Loucy (cell line): ENCODE measurements around the gene MYO9A.

Source experiments
- H2AFZ ChIP-seq: fragments of 200-600 bp; sonication (generic); 2 replicates; pipeline ENCODE4 v1.6.0; 2016; ENCODE audit warnings: antibody characterized with exemption, mild to moderate bottlenecking, low read length, moderate library complexity
- H3F3A ChIP-seq: fragments of 200-600 bp; 2 replicates; pipeline ENCODE4 v1.6.0; 2016; ENCODE audit warnings: antibody characterized with exemption, low read depth, mild to moderate bottlenecking
- H3K27me3 ChIP-seq: fragments of 200-600 bp; sonication (generic); 2 replicates; pipeline ENCODE4 v1.6.1; 2014; ENCODE audit warnings: low read length, mild to moderate bottlenecking; ENCODE audit not compliant: insufficient read depth, poor library complexity, severe bottlenecking
- H3K36me3 ChIP-seq: fragments of 200-600 bp; sonication (generic); 2 replicates; pipeline ENCODE4 v1.6.1; 2016; ENCODE audit warnings: low read length; ENCODE audit not compliant: insufficient read depth
- H3K4me1 ChIP-seq: fragments of 200-600 bp; sonication (generic); 2 replicates; pipeline ENCODE4 v1.5.1; 2014; ENCODE audit warnings: low read length, mild to moderate bottlenecking; ENCODE audit not compliant: insufficient read depth, poor library complexity, severe bottlenecking
- H3K4me2 ChIP-seq: fragments of 200-600 bp; sonication (generic); 2 replicates; pipeline ENCODE4 v1.6.0; 2014; ENCODE audit warnings: antibody characterized with exemption, low read length, low read depth, mild to moderate bottlenecking; ENCODE audit not compliant: poor library complexity, severe bottlenecking
- H3K4me3 ChIP-seq: fragments of 200-600 bp; sonication (generic); 2 replicates; pipeline ENCODE4 v1.5.1; 2014; ENCODE audit warnings: low read length, mild to moderate bottlenecking, mixed read lengths; ENCODE audit not compliant: poor library complexity, severe bottlenecking
- H3K79me2 ChIP-seq: fragments of 200-600 bp; sonication (generic); 2 replicates; pipeline ENCODE4 v1.6.1; 2014; ENCODE audit warnings: low read length; ENCODE audit not compliant: insufficient read depth
- H3K9ac ChIP-seq: fragments of 200-600 bp; sonication (generic); 2 replicates; pipeline ENCODE4 v1.6.0; 2014; ENCODE audit warnings: mild to moderate bottlenecking, low read depth, low read length, moderate library complexity; ENCODE audit not compliant: poor library complexity, severe bottlenecking
- H3K9me2 ChIP-seq: fragments of 200-600 bp; sonication (generic); replicated peaks from 2 replicates; pipeline ENCODE4 v1.6.1; 2016; ENCODE audit warnings: low read depth, low read length, mixed read lengths
- H3K9me3 ChIP-seq: fragments of 200-600 bp; sonication (generic); 2 replicates; pipeline ENCODE4 v1.6.1; 2014; ENCODE audit warnings: mild to moderate bottlenecking, antibody characterized with exemption, low read length, low read depth; ENCODE audit not compliant: insufficient read depth
- H4K20me1 ChIP-seq: fragments of 200-600 bp; sonication (generic); 2 replicates; pipeline ENCODE4 v1.6.0; 2014; ENCODE audit warnings: antibody characterized with exemption, low read length, mild to moderate bottlenecking; ENCODE audit not compliant: insufficient read depth, poor library complexity, severe bottlenecking
- EZH2phosphoT487 ChIP-seq: fragments of 200-600 bp; IDR thresholded peaks from 2 replicates; pipeline ENCODE4 v1.6.1; 2018; ENCODE audit warnings: antibody characterized with exemption, mild to moderate bottlenecking, moderate library complexity, borderline replicate concordance
- TF ChIP-seq, protein P1 (sequence below): fragments of 200-600 bp; sonication (generic); conservative IDR thresholded peaks from 2 replicates; pipeline ENCODE4 v1.5.1; 2014; ENCODE audit warnings: mild to moderate bottlenecking, antibody characterized with exemption, low read length

Gene MYO9A

DNA sequence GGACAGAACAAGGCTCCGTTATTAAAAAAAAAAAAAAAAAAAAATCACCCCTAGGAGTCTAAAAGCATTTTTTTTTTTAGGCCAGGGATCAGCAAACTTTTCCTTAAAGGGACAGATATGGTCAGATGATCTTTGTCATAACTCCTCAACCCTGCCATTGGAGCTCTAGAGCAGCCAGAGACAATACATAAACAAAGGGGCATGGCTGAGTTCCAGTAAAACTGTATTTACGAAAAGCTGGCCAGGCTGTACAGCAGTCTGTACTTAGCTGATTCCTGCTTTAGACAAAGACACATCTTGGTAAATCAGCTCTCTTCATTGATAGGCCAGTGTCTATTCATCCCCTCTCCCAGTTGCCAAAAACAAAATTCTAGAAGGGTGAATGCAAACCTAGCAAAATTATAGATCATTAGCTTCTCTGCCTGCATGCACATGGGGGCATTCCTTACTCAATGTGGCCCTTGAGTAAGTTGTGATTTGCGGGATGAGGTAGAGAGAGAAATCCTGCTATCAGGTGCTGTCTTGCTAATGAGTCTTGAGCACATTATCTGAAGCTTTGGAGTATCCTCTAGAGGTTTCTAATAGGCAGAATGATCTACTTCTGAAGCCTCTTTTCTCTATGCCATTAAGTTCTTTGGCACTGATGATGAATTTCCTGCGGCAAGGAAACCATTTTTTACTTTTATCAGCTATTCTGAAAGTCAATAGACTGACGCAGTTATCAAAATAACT, 35.5 kb upstream of the MYO9A start:
- H3K9me2 ChIP-seq: no peaks in the 10 kb centered on the region
- H3K27me3 ChIP-seq: no peaks in the 10 kb centered on the region
- no peak overlapping the region for H3K4me2 ChIP-seq

DNA sequence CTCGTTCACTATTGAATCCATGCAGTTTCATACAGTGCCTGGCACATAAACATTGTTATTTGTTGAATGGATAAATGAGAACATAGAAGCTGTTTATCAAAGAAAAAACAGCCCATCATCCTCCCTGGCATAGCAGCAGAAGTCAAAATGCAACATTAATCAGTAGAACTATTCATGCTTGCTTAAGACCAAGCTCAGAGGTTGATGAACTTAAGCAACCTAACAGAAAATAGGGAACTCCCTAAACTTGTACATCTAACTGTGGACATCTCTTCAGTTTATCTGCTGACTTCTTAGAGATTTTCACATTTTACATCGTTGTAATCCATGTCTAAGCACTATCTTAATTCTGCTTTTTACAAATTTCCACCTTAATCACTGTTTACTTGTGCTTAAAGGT, 29.5 kb upstream of the MYO9A start:
- no peak overlapping the region for H3K4me2 ChIP-seq
- H2AFZ ChIP-seq: no peak overlapping the region
- H3K9ac ChIP-seq: no peak overlapping the region
- H3K36me3 ChIP-seq: no peaks in the 10 kb centered on the region
- no peaks in the 10 kb centered on the region for H3K4me1 ChIP-seq
- no peaks in the 10 kb centered on the region for H3F3A ChIP-seq
- no peak overlapping the region for H3K4me3 ChIP-seq
- H4K20me1 ChIP-seq: no peaks in the 10 kb centered on the region
- no peaks in the 10 kb centered on the region for H3K9me2 ChIP-seq
- TF ChIP-seq, protein P1, sequence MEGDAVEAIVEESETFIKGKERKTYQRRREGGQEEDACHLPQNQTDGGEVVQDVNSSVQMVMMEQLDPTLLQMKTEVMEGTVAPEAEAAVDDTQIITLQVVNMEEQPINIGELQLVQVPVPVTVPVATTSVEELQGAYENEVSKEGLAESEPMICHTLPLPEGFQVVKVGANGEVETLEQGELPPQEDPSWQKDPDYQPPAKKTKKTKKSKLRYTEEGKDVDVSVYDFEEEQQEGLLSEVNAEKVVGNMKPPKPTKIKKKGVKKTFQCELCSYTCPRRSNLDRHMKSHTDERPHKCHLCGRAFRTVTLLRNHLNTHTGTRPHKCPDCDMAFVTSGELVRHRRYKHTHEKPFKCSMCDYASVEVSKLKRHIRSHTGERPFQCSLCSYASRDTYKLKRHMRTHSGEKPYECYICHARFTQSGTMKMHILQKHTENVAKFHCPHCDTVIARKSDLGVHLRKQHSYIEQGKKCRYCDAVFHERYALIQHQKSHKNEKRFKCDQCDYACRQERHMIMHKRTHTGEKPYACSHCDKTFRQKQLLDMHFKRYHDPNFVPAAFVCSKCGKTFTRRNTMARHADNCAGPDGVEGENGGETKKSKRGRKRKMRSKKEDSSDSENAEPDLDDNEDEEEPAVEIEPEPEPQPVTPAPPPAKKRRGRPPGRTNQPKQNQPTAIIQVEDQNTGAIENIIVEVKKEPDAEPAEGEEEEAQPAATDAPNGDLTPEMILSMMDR: no peak
- no peak for TF ChIP-seq EZH2phosphoT487
- H3K27me3 ChIP-seq: no peaks in the 10 kb centered on the region
- no peaks in the 10 kb centered on the region for H3K9me3 ChIP-seq
- no peaks in the 10 kb centered on the region for H3K79me2 ChIP-seq

More for the DNA sequence above, 35.5 kb upstream of the MYO9A start:
- no peak overlapping the region for H2AFZ ChIP-seq
- no peak overlapping the region for H3K9ac ChIP-seq
- H3K36me3 ChIP-seq: no peaks in the 10 kb centered on the region
- H3F3A ChIP-seq: no peaks in the 10 kb centered on the region
- no peak overlapping the region for H3K4me3 ChIP-seq
- H3K4me1 ChIP-seq: peaks cover 4% of the 10 kb centered on the region
- H4K20me1 ChIP-seq: no peaks in the 10 kb centered on the region
- no peaks in the 10 kb centered on the region for H3K79me2 ChIP-seq
- no peaks in the 10 kb centered on the region for H3K9me3 ChIP-seq
- TF ChIP-seq, protein P1: no peak
- TF ChIP-seq EZH2phosphoT487: no peak

DNA sequence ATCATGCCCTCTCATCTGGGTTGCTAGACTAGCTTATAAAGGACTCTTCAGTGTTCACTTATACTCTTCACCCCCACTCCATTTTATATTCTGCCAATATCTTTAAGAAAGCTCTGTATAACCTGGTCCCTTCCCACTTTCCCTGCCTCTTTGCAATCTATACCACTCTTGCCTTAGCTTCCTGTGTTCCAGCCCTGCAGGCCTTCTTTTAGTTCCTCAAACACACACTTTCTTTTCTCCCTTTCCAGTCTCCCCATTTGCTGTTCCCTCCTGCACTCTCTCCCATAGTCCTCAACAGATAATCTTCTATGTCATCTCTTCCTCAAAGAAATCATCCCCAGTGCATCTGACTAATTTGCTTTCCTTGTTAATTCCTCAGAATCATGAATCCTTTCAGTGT, 29.0 kb upstream of the MYO9A start:
- Histone ChIP-seq H3K79me2 (no peaks in the 10 kb centered on the region), H3K9me3 (no peaks in the 10 kb centered on the region), H2AFZ (no peak overlapping the region), H3K4me3 (no peak overlapping the region), H3K36me3 (no peaks in the 10 kb centered on the region), H3K9me2 (no peaks in the 10 kb centered on the region), H3K4me2 (no peak overlapping the region), H4K20me1 (no peaks in the 10 kb centered on the region), H3K4me1 (no peaks in the 10 kb centered on the region), H3K27me3 (no peaks in the 10 kb centered on the region), H3K9ac (no peak overlapping the region), H3F3A (no peaks in the 10 kb centered on the region)
- no peak for TF ChIP-seq EZH2phosphoT487
- TF ChIP-seq, protein P1: no peak
